H9 (cell line): ENCODE measurements around the gene PPARG. TPM values are rescaled to one million over a fixed set of nuclear protein-coding genes. Genes with fewer than 3 reads are reported as not detected.
A peak's percentile ranks its signal among the peaks of the same experiment; 100 is the strongest.

Experiments used
- DNase-seq: peaks from one replicate; pipeline ENCODE4 v3.0.0-alpha.2; 2017
- H2AFZ ChIP-seq: one replicate; pipeline ENCODE4 v1.6.1; 2013; ENCODE audit warnings: mild to moderate bottlenecking, low read length, control low read depth, moderate library complexity
- H2AK5ac ChIP-seq: 2 replicates; pipeline ENCODE4 v1.6.1; 2013; ENCODE audit warnings: low read length, control low read depth, mixed read lengths; ENCODE audit not compliant: insufficient read length
- H2BK120ac ChIP-seq: one replicate; pipeline ENCODE4 v1.6.1; 2013; ENCODE audit warnings: low read depth, mild to moderate bottlenecking, low read length, control low read depth, inconsistent platforms; ENCODE audit not compliant: poor library complexity, severe bottlenecking
- H2BK12ac ChIP-seq: 2 replicates; pipeline ENCODE4 v1.6.1; 2013; ENCODE audit warnings: low read length, control low read depth, mixed read lengths, low read depth; ENCODE audit not compliant: insufficient read length
- H2BK15ac ChIP-seq: 2 replicates; pipeline ENCODE4 v1.6.1; 2013; ENCODE audit warnings: low read depth, low read length, control low read depth
- H2BK20ac ChIP-seq: one replicate; pipeline ENCODE4 v1.6.1; 2013; ENCODE audit warnings: low read depth, mild to moderate bottlenecking, low read length, control low read depth, inconsistent platforms; ENCODE audit not compliant: poor library complexity, severe bottlenecking
- H2BK5ac ChIP-seq: 2 replicates; pipeline ENCODE4 v1.6.1; 2013; ENCODE audit warnings: low read length, control low read depth, mixed read lengths; ENCODE audit not compliant: insufficient read length
- H3K14ac ChIP-seq: 2 replicates; pipeline ENCODE4 v1.6.1; 2013; ENCODE audit warnings: low read length, control low read depth; ENCODE audit not compliant: insufficient read depth
- H3K18ac ChIP-seq: 2 replicates; pipeline ENCODE4 v1.6.1; 2013; ENCODE audit warnings: low read depth, mild to moderate bottlenecking, mixed read lengths, low read length, control low read depth; ENCODE audit not compliant: insufficient read length
- H3K23ac ChIP-seq: 2 replicates; pipeline ENCODE4 v1.6.1; 2013; ENCODE audit warnings: low read length, control low read depth, mixed read lengths, low read depth; ENCODE audit not compliant: insufficient read length
- H3K23me2 ChIP-seq: 2 replicates; pipeline ENCODE4 v1.6.1; 2013; ENCODE audit warnings: low read depth, mild to moderate bottlenecking, mixed read lengths, low read length, control low read depth; ENCODE audit not compliant: insufficient read length, poor library complexity, severe bottlenecking
- H3K27ac ChIP-seq: 2 replicates; pipeline ENCODE4 v1.5.1; 2013; ENCODE audit warnings: low read length, control low read depth, mixed read lengths, low read depth; ENCODE audit not compliant: insufficient read length
- H3K27me3 ChIP-seq: 2 replicates; pipeline ENCODE4 v1.6.1; 2013; ENCODE audit warnings: low read length, control low read depth, inconsistent platforms; ENCODE audit not compliant: insufficient read depth
- H3K4ac ChIP-seq: 2 replicates; pipeline ENCODE4 v1.6.1; 2013; ENCODE audit warnings: low read depth, mild to moderate bottlenecking, control low read depth, inconsistent platforms, low read length, moderate library complexity
- H3K4me1 ChIP-seq: 2 replicates; pipeline ENCODE4 v1.6.1; 2013; ENCODE audit warnings: low read length, control low read depth, inconsistent platforms; ENCODE audit not compliant: insufficient read depth
- H3K4me2 ChIP-seq: 2 replicates; pipeline ENCODE4 v1.6.1; 2013; ENCODE audit warnings: low read length, control low read depth, mixed read lengths; ENCODE audit not compliant: insufficient read length, insufficient read depth
- H3K56ac ChIP-seq: 2 replicates; pipeline ENCODE4 v1.6.1; 2013; ENCODE audit warnings: low read depth, mild to moderate bottlenecking, mixed read lengths, low read length, control low read depth; ENCODE audit not compliant: insufficient read length
- H3K79me1 ChIP-seq: 2 replicates; pipeline ENCODE4 v1.6.1; 2013; ENCODE audit warnings: low read depth, mild to moderate bottlenecking, moderate library complexity, low read length, control low read depth, inconsistent platforms; ENCODE audit not compliant: insufficient read depth, poor library complexity, severe bottlenecking
- H3K79me2 ChIP-seq: 2 replicates; pipeline ENCODE4 v1.6.1; 2013; ENCODE audit warnings: low read length, control low read depth, inconsistent platforms; ENCODE audit not compliant: insufficient read depth
- H3K9ac ChIP-seq: 2 replicates; pipeline ENCODE4 v1.6.1; 2013; ENCODE audit warnings: low read length, control low read depth, mixed read lengths; ENCODE audit not compliant: insufficient read length; ENCODE audit errors: extremely low read depth
- H3K9me3 ChIP-seq: one replicate; pipeline ENCODE4 v1.6.1; 2013; ENCODE audit warnings: low read depth, low read length, inconsistent platforms; ENCODE audit not compliant: control insufficient read depth
- H3T11ph ChIP-seq: one replicate; pipeline ENCODE4 v1.6.1; 2013; ENCODE audit warnings: mild to moderate bottlenecking, low read length, control low read depth, inconsistent platforms
- H4K20me1 ChIP-seq: one replicate; pipeline ENCODE4 v1.6.1; 2013; ENCODE audit not compliant: control insufficient read depth, insufficient read length, insufficient read depth
- H4K5ac ChIP-seq: 2 replicates; pipeline ENCODE4 v1.6.1; 2013; ENCODE audit warnings: low read depth, mild to moderate bottlenecking, mixed read lengths, low read length, control low read depth; ENCODE audit not compliant: insufficient read length
- H4K8ac ChIP-seq: replicated peaks from 2 replicates; pipeline ENCODE4 v1.6.1; 2013; ENCODE audit warnings: low read length, control low read depth, mixed read lengths, low read depth; ENCODE audit not compliant: insufficient read length
- H4K91ac ChIP-seq: 2 replicates; pipeline ENCODE4 v1.6.1; 2013; ENCODE audit warnings: low read depth, mild to moderate bottlenecking, moderate library complexity, mixed read lengths, low read length, control low read depth; ENCODE audit not compliant: insufficient read length
- H3K27ac Mint-ChIP-seq, 3 experiments: 2 replicates in 2 of 3; 3 replicates in 1 of 3; pipeline ENCODE4 v1.8.0; 2020 to 2021; ENCODE audit warnings: mixed read lengths in 3 of 3, mild to moderate bottlenecking in 1 of 3, moderate library complexity in 1 of 3
- H3K27me3 Mint-ChIP-seq: 2 replicates; pipeline ENCODE4 v1.8.0; 2021; ENCODE audit warnings: low read depth, mild to moderate bottlenecking, moderate library complexity, mixed read lengths
- H3K36me3 Mint-ChIP-seq, 3 experiments: 2 replicates in 2 of 3; 3 replicates in 1 of 3; pipeline ENCODE4 v1.8.0; 2020 to 2021; ENCODE audit warnings: low read depth in 3 of 3, mixed read lengths in 3 of 3; ENCODE audit not compliant: insufficient read depth in 1 of 3
- H3K4me1 Mint-ChIP-seq, 2 experiments: 2 replicates each; pipeline ENCODE4 v1.8.0; 2020; ENCODE audit warnings: mixed read lengths in 2 of 2
- H3K4me3 Mint-ChIP-seq, 2 experiments: 2 replicates in 1 of 2; 3 replicates in 1 of 2; pipeline ENCODE4 v1.8.0; 2020 to 2021; ENCODE audit warnings: mild to moderate bottlenecking in 2 of 2, mixed read lengths in 2 of 2, moderate library complexity in 1 of 2
- H3K9me3 Mint-ChIP-seq, 2 experiments: 2 replicates in 1 of 2; 3 replicates in 1 of 2; pipeline ENCODE4 v1.8.0; 2020; ENCODE audit warnings: mild to moderate bottlenecking in 2 of 2, mixed read lengths in 2 of 2, moderate library complexity in 1 of 2
- CTCF ChIP-seq: fragments of 200-600 bp; sonication (generic); conservative IDR thresholded peaks from 3 replicates; pipeline ENCODE4 v1.8.0; 2021; ENCODE audit warnings: antibody characterized with exemption, mild to moderate bottlenecking
- WGBS: extraction: QIAGEN DNeasy Blood & Tissue Kit; methylation state at CpG from one replicate; pipeline ENCODE4 v1.1.7; 2013; ENCODE audit warnings: missing lambda C conversion rate, low lambda C conversion rate, mixed read lengths; ENCODE audit not compliant: insufficient read length; ENCODE audit errors: extremely low coverage; 5-methylcytosine and 5-hydroxymethylcytosine counted together
- total RNA-seq: library from RNA; stranded (reverse); gene quantifications from 2 replicates; pipeline ENCODE4 v1.2.1, GENCODE V29; 2021

Gene PPARG
- total RNA-seq, 1 experiment from 2014 or later: 0.42 TPM

GRCh38 chr3:12437861-12438260 is 149.0 kb downstream of the PPARG start:
- no peak overlapping the region for H3K23ac ChIP-seq
- Mint-ChIP-seq H3K4me1 (peaks cover 9 to 10% of the 10 kb centered on the region in 2 experiments), H3K4me3 (no peak overlapping the region), H3K27me3 (peaks cover 12% of the 10 kb centered on the region), H3K36me3 (no peaks in the 10 kb centered on the region), H3K9me3 (no peaks in the 10 kb centered on the region), H3K27ac (no peak overlapping the region)
- no peak overlapping the region for H3K4ac ChIP-seq
- no peak overlapping the region for H2BK20ac ChIP-seq
- H2BK12ac ChIP-seq: no peak overlapping the region
- no CpG with 5 or more reads among the region's 13 CpGs for WGBS
- H3K27me3 ChIP-seq: no peaks in the 10 kb centered on the region
- no peak overlapping the region for H2BK5ac ChIP-seq
- H2BK15ac ChIP-seq: no peak overlapping the region
- H3K4me2 ChIP-seq: no peak overlapping the region
- H4K8ac ChIP-seq: no peak overlapping the region
- no peak overlapping the region for H3K14ac ChIP-seq
- H3K4me1 ChIP-seq: no peaks in the 10 kb centered on the region
- no peak overlapping the region for H3K27ac ChIP-seq
- no peaks in the 10 kb centered on the region for H3K79me1 ChIP-seq
- H3K9me3 ChIP-seq: no peaks in the 10 kb centered on the region
- H2AFZ ChIP-seq: no peak overlapping the region
- H4K20me1 ChIP-seq: no peaks in the 10 kb centered on the region
- no peak overlapping the region for H3K18ac ChIP-seq
- H3T11ph ChIP-seq: no peak overlapping the region
- 0 out of 3 replicates have a peak, but pooled peaks have one; percentile 2 for TF ChIP-seq CTCF
- no peaks in the 10 kb centered on the region for H3K79me2 ChIP-seq
- no peak overlapping the region for H3K9ac ChIP-seq
- H4K91ac ChIP-seq: no peak overlapping the region
- H3K56ac ChIP-seq: no peak overlapping the region
- no peak for DNase-seq
- H2AK5ac ChIP-seq: no peak overlapping the region
- H2BK120ac ChIP-seq: no peak overlapping the region
- no peaks in the 10 kb centered on the region for H3K23me2 ChIP-seq
- no peak overlapping the region for H4K5ac ChIP-seq
